B cell (primary cell): ENCODE measurements around the gene DOCK4. TPM values are rescaled to one million over a fixed set of nuclear protein-coding genes. Genes with fewer than 3 reads are reported as not detected.

Experiments
- ATAC-seq: fragments of 200-7000 bp; cut with Tn5 transposase; one replicate; pipeline ENCODE4 v1.10.0; 2021; ENCODE audit warnings: low read depth, mild to moderate bottlenecking, moderate number of reproducible peaks, moderate library complexity
- CTCF ChIA-PET: fragments of 350-600 bp; sonication (Branson Sonifier 250); formaldehyde crosslinking; loops from one replicate; lab custom pipeline; 2021; ENCODE audit warnings: antibody characterized with exemption, inconsistent platforms; lab: Charles Lee
- POLR2A ChIA-PET: fragments of 350-600 bp; sonication (Branson Sonifier 250); formaldehyde crosslinking; loops from one replicate; lab custom pipeline; 2021; ENCODE audit warnings: antibody characterized with exemption; lab: Charles Lee
- DNase-seq: peaks from one replicate; pipeline ENCODE4 v3.0.0; 2013
- H2AFZ ChIP-seq: 2 replicates; pipeline ENCODE4 v1.6.1; 2012; ENCODE audit warnings: mild to moderate bottlenecking, low read depth, low read length; ENCODE audit not compliant: insufficient read depth, poor library complexity, severe bottlenecking
- H3K27ac ChIP-seq, 2 donors: 1 replicate in 1 of 2; 2 replicates in 1 of 2; pipeline ENCODE4 v1.5.1; 2012 to 2013; ENCODE audit warnings: low read length in 2 of 2, mild to moderate bottlenecking in 2 of 2, moderate library complexity in 1 of 2
- H3K27me3 ChIP-seq, 4 experiments: fragments of 200-600 bp in 1 of 4; sonication (generic) in 1 of 4; replicated peaks in 1 of 4; 1 replicate in 2 of 4; 2 replicates in 2 of 4; pipeline versions ENCODE4 v1.6.1 to v1.7.0; 2013 to 2016; ENCODE audit warnings: low read length in 3 of 4, mild to moderate bottlenecking in 2 of 4, mixed read lengths in 1 of 4, moderate library complexity in 1 of 4; ENCODE audit not compliant: insufficient read depth in 4 of 4, control insufficient read depth in 3 of 4; ENCODE audit errors: control extremely low read depth in 1 of 4
- H3K36me3 ChIP-seq, 2 experiments: replicated peaks in 1 of 2; 1 replicate in 1 of 2; 2 replicates in 1 of 2; pipeline versions ENCODE4 v1.6.1 to v1.7.1; 2013; ENCODE audit warnings: low read length in 1 of 2; ENCODE audit not compliant: insufficient read depth in 2 of 2, control insufficient read depth in 1 of 2; ENCODE audit errors: control extremely low read depth in 1 of 2, extremely low read depth in 1 of 2
- H3K4me1 ChIP-seq, 2 donors: fragments of 200-600 bp in 1 of 2; sonication (generic) in 1 of 2; 1 replicate in 1 of 2; 2 replicates in 1 of 2; pipeline versions ENCODE4 v1.5.1 to v1.6.1; 2013 to 2017; ENCODE audit warnings: low read length in 2 of 2; ENCODE audit not compliant: control insufficient read depth in 2 of 2, insufficient read depth in 2 of 2
- H3K4me2 ChIP-seq: replicated peaks from 2 replicates; pipeline ENCODE3; 2012; ENCODE audit warnings: mild to moderate bottlenecking, low read depth, low read length; ENCODE audit not compliant: poor library complexity, severe bottlenecking
- H3K4me3 ChIP-seq, 5 experiments: fragments of 200-600 bp in 1 of 5; sonication (generic) in 1 of 5; 1 replicate in 3 of 5; 2 replicates in 2 of 5; pipeline versions ENCODE4 v1.5.1 to v1.7.0; 2011 to 2016; ENCODE audit warnings: low read length in 4 of 5, mild to moderate bottlenecking in 4 of 5, low read depth in 2 of 5, control low read depth in 1 of 5, moderate library complexity in 1 of 5; ENCODE audit not compliant: insufficient read depth in 1 of 5; ENCODE audit errors: control extremely low read depth in 1 of 5, extremely low read depth in 1 of 5
- H3K79me2 ChIP-seq: fragments of 200-600 bp; sonication (generic); one replicate; pipeline ENCODE4 v1.6.0; 2016; ENCODE audit warnings: low read length; ENCODE audit not compliant: control insufficient read depth, insufficient read depth
- H3K9ac ChIP-seq: fragments of 200-600 bp; sonication (generic); 2 replicates; pipeline ENCODE4 v1.6.1; 2017; ENCODE audit warnings: mild to moderate bottlenecking, low read length, moderate library complexity
- H3K9me3 ChIP-seq, 3 donors: one replicate each; pipeline versions ENCODE4 v1.6.1 to v1.7.1; 2013; ENCODE audit warnings: low read length in 2 of 3; ENCODE audit not compliant: control insufficient read depth in 2 of 3, insufficient read depth in 1 of 3; ENCODE audit errors: control extremely low read depth in 1 of 3
- H4K20me1 ChIP-seq: 2 replicates; pipeline ENCODE4 v1.6.0; 2012; ENCODE audit warnings: mild to moderate bottlenecking, low read length; ENCODE audit not compliant: insufficient read depth, control insufficient read depth, poor library complexity, severe bottlenecking
- H3K27ac Mint-ChIP-seq: one replicate; pipeline ENCODE4 v1.8.0; 2021; ENCODE audit warnings: mixed read lengths
- H3K27me3 Mint-ChIP-seq: one replicate; pipeline ENCODE4 v1.8.0; 2021; ENCODE audit warnings: mixed read lengths
- H3K4me1 Mint-ChIP-seq: one replicate; pipeline ENCODE4 v1.8.0; 2021; ENCODE audit warnings: mixed read lengths
- H3K4me3 Mint-ChIP-seq: one replicate; pipeline ENCODE4 v1.8.0; 2021; ENCODE audit warnings: mixed read lengths
- H3K9me3 Mint-ChIP-seq: one replicate; pipeline ENCODE4 v1.8.0; 2022; ENCODE audit warnings: mixed read lengths; ENCODE audit not compliant: insufficient read depth
- EZH2 ChIP-seq: IDR thresholded peaks from 2 replicates; pipeline ENCODE4 v1.6.1; 2012; ENCODE audit warnings: borderline replicate concordance, low read depth, mild to moderate bottlenecking, moderate library complexity, low read length; ENCODE audit not compliant: insufficient read depth, poor library complexity, severe bottlenecking
- WGBS: methylation state at CpG from one replicate; pipeline ENCODE4 v1.1.5; 2013; ENCODE audit warnings: missing lambda C conversion rate; ENCODE audit not compliant: insufficient coverage; 5-methylcytosine and 5-hydroxymethylcytosine counted together
- intact Hi-C: fragments of 100-400 bp; cut with micrococcal nuclease; formaldehyde crosslinking; loops from one replicate; pipeline ENCODE4 v1.10.0; 2022
- polyA plus RNA-seq: library from polyadenylated mRNA; depleted of rRNA; stranded (reverse); fragments of >200 nt; gene quantifications from 2 replicates; pipeline ENCODE4 v1.2.3, GENCODE V29; 2012
- total RNA-seq, 2 donors: library from RNA; stranded (reverse); fragments of 120-200 nt in 1 of 2; gene quantifications; 1 replicate in 1 of 2; 2 replicates in 1 of 2; pipeline versions ENCODE4 v1.2.3 to v1.2.4, GENCODE V29; 2013 to 2022
- TF ChIP-seq, protein P1 (sequence below): fragments of 200-600 bp; IDR thresholded peaks from one replicate; pipeline ENCODE4 v1.8.0; 2022; ENCODE audit warnings: antibody characterized with exemption, mild to moderate bottlenecking

Gene DOCK4
- total and polyA plus RNA-seq, 2 donors (not counting 1 experiment from before 2014, with no cell fraction given) = 0.03 to 4.1 TPM

DNA sequence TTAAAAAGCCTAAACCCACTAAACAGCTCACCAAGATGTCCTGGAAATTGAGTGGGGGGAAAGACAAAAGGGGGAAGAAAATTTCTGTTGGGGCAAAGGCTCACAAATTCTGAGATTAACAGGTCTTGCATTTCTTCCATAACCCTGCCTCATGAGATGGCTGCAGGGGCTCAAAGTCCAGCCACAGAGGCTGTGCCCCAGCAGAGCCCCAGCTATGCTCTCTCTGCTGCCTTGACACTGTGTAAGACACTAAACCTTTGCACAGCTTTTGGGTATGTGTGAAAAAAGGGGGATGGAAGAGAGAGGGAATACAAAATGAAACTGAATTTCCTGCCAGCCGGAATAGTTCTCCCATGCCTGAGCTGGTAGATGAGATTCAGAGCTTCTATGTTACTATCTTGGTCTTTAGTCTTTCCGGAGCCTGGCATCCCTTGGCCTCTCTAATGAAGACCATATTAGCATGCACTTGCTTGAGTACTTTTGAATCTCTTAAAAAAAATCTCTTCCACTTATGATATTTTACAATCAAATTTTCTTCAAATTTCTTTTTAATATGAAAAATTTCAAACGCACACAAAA lies 403.9 kb downstream of the DOCK4 start:
- no peaks in the 10 kb centered on the region for H3K4me1 Mint-ChIP-seq

DNA sequence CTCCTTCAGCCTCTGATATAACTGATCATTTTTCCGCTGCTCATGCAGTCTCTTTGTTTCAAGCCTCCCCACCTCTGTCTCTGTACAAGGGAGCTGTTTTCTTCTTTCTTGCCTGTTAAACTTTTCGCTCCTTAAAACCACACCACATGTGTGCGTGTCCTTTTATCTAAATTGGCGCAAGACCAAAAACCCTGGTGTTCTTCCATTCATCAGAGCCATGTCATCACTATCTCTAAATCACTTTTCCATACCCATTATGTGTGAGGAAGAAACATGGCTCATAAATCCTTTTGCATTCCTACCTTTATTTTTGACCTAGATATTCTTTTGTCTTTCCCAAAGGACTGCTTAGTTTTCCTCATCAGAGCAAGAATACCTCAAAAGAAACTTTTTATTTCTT lies 404.9 kb downstream of the DOCK4 start:
- CTCF ChIA-PET = no interaction called here
- H3K36me3 ChIP-seq = no peaks in the 10 kb centered on the region
- no peaks in the 10 kb centered on the region for H3K79me2 ChIP-seq
- no peak for DNase-seq
- intact Hi-C loops = no loop called here
- H3K27me3 ChIP-seq = no peaks in the 10 kb centered on the region
- no peak for ATAC-seq
- H3K27ac Mint-ChIP-seq = no peak overlapping the region
- H3K4me3 Mint-ChIP-seq = no peak overlapping the region
- peaks cover 0 to 33% (median 21%) of the 10 kb centered on the region in 3 donors for H3K9me3 ChIP-seq
- H3K27me3 Mint-ChIP-seq = no peaks in the 10 kb centered on the region
- POLR2A ChIA-PET = no interaction called here
- H3K4me2 ChIP-seq = no peak overlapping the region
- no peaks in the 10 kb centered on the region for H3K4me1 ChIP-seq
- H3K9me3 Mint-ChIP-seq = peaks cover 30% of the 10 kb centered on the region
- H3K27ac ChIP-seq = no peak overlapping the region
- no peak overlapping the region for H2AFZ ChIP-seq
- no CpG with 5 or more reads among the region's 4 CpGs for WGBS
- no peaks in the 10 kb centered on the region for H3K4me1 Mint-ChIP-seq
- no peaks in the 10 kb centered on the region for H4K20me1 ChIP-seq
- H3K4me3 ChIP-seq = no peak overlapping the region
- TF ChIP-seq EZH2 = no peak
- TF ChIP-seq, protein P1, sequence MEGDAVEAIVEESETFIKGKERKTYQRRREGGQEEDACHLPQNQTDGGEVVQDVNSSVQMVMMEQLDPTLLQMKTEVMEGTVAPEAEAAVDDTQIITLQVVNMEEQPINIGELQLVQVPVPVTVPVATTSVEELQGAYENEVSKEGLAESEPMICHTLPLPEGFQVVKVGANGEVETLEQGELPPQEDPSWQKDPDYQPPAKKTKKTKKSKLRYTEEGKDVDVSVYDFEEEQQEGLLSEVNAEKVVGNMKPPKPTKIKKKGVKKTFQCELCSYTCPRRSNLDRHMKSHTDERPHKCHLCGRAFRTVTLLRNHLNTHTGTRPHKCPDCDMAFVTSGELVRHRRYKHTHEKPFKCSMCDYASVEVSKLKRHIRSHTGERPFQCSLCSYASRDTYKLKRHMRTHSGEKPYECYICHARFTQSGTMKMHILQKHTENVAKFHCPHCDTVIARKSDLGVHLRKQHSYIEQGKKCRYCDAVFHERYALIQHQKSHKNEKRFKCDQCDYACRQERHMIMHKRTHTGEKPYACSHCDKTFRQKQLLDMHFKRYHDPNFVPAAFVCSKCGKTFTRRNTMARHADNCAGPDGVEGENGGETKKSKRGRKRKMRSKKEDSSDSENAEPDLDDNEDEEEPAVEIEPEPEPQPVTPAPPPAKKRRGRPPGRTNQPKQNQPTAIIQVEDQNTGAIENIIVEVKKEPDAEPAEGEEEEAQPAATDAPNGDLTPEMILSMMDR = no peak
- H3K9ac ChIP-seq = no peak overlapping the region

More for the DNA sequence above, 403.9 kb downstream of the DOCK4 start:
- no peaks in the 10 kb centered on the region for H3K4me1 ChIP-seq
- H3K9me3 ChIP-seq = peaks cover 0 to 23% (median 17%) of the 10 kb centered on the region in 3 donors
- intact Hi-C loops = no loop called here
- H3K9me3 Mint-ChIP-seq = peaks cover 22% of the 10 kb centered on the region
- H3K27me3 Mint-ChIP-seq = no peaks in the 10 kb centered on the region
- 60% methylated on average over 1 of the region's 3 CpGs for WGBS
- no peaks in the 10 kb centered on the region for H3K79me2 ChIP-seq
- CTCF ChIA-PET = no interaction called here
- TF ChIP-seq EZH2 = no peak
- TF ChIP-seq, protein P1 = no peak
- H3K27me3 ChIP-seq = no peaks in the 10 kb centered on the region
- POLR2A ChIA-PET = no interaction called here
- H2AFZ ChIP-seq = no peak overlapping the region
- no peak overlapping the region for H3K27ac ChIP-seq
- H3K4me3 Mint-ChIP-seq = no peak overlapping the region
- H3K4me2 ChIP-seq = no peak overlapping the region
- no peak overlapping the region for H3K9ac ChIP-seq
- no peaks in the 10 kb centered on the region for H3K36me3 ChIP-seq
- DNase-seq = no peak
- no peak for ATAC-seq
- H3K27ac Mint-ChIP-seq = no peak overlapping the region
- H4K20me1 ChIP-seq = no peaks in the 10 kb centered on the region
- H3K4me3 ChIP-seq = no peak overlapping the region
